ENCODE data around the gene DAGLB. TPM values are rescaled to one million over a fixed set of nuclear protein-coding genes. Genes with fewer than 3 reads are reported as not detected.

The DAGLB gene
- total RNA-seq, 2 experiments from 2014 or later = 22.0 to 22.9 TPM

DNA sequence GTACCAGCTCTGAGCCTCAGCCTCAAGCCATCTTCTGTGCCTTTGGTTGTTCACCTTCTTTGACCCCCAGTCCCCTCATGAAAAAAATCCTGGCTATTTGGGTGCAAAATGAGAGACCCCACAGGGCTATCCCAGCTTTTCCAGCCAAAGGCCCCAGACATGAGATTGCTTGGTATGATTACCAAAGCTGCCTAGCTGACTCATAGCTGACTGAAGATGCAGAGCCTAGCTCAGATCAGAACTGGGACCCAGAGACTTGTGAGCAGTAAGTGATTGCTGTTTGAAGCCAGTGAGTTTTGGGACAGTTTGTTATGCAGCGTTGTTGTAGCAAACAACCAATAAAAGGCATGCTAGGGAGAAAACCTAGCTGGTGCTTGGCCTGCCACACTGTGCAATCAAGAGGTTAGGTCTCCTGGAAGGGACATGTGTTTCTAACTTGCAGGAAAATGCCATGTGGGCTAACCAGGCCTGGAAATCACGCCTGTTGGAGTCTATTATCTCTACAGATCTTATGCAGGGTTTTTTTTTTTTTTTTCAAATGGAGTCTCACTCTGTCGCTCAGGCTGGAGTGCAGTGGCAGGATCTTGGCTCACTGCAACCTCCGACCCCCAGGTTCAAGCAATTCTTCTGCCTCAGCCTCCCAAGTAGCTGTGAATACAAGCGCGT, 48.0 kb upstream of the DAGLB start:
- POLR2A ChIA-PET = no interaction called here
- H3K36me3 ChIP-seq (ENCODE audit: insufficient read depth, low read length) = no peaks in the 10 kb centered on the region
- ATAC-seq (ENCODE audit: poor library complexity) (no peak), DNase-seq (no peak)
- TF ChIP-seq CTCF (IDR thresholded peaks at IDR 0.05) = no peak
- Mint-ChIP-seq H3K4me3 (no peak overlapping the region), H3K9me3 (no peaks in the 10 kb centered on the region), H3K27me3 (peaks cover 5% of the 10 kb centered on the region), H3K4me1 (ENCODE audit: low read depth) (no peaks in the 10 kb centered on the region), H3K36me3 (ENCODE audit: low read depth) (no peaks in the 10 kb centered on the region), H3K27ac (no peak overlapping the region)
- no peaks in the 10 kb centered on the region for H3K9me3 ChIP-seq (ENCODE audit: control insufficient read depth in 1 of 2, insufficient read depth in 1 of 2, low read length in 2 of 2)
- no peaks in the 10 kb centered on the region for H3K27me3 ChIP-seq (ENCODE audit: control insufficient read depth in 1 of 2, insufficient read depth in 2 of 2, low read length in 2 of 2)
- no peak overlapping the region for H3K4me3 ChIP-seq (ENCODE audit: low read length)
- no peaks in the 10 kb centered on the region for H3K4me1 ChIP-seq (ENCODE audit: insufficient read depth, low read length)
- CTCF ChIA-PET = interaction anchor here (1.0 kb wide), 1 partner anchor 17 kb away, joined by 3 read pairs; no protein-coding TSS in a partner anchor
- H3K27ac ChIP-seq (ENCODE audit: low read depth in 1 of 2, low read length in 2 of 2) = no peak overlapping the region
- intact Hi-C loops (cut with DNase I, micrococcal nuclease) = no loop called here

- intact Hi-C loops (cut with DNase I, micrococcal nuclease) = no loop called here
Measured at GRCh38 chr7:6494365-6494764, 46.6 kb upstream of the DAGLB start.

GRCh38 chr7:6491194-6491593, 43.4 kb upstream of the DAGLB start:
- CTCF ChIA-PET = no interaction called here
- no peak overlapping the region for H3K4me3 ChIP-seq (ENCODE audit: low read length)
- Mint-ChIP-seq H3K27me3 (peaks cover 5% of the 10 kb centered on the region), H3K9me3 (no peaks in the 10 kb centered on the region), H3K27ac (no peak overlapping the region), H3K4me1 (ENCODE audit: low read depth) (no peaks in the 10 kb centered on the region), H3K4me3 (no peak overlapping the region), H3K36me3 (ENCODE audit: low read depth) (no peaks in the 10 kb centered on the region)
- intact Hi-C loops (cut with DNase I, micrococcal nuclease) = no loop called here
- no peak for DNase-seq
- ATAC-seq (ENCODE audit: poor library complexity) = no peak
- no peaks in the 10 kb centered on the region for H3K9me3 ChIP-seq (ENCODE audit: control insufficient read depth in 1 of 2, insufficient read depth in 1 of 2, low read length in 2 of 2)
- H3K27ac ChIP-seq (ENCODE audit: low read depth in 1 of 2, low read length in 2 of 2) = no peak overlapping the region
- TF ChIP-seq CTCF (IDR thresholded peaks at IDR 0.05) = no peak
- POLR2A ChIA-PET = no interaction called here
- H3K27me3 ChIP-seq (ENCODE audit: control insufficient read depth in 1 of 2, insufficient read depth in 2 of 2, low read length in 2 of 2) = no peaks in the 10 kb centered on the region
- no peaks in the 10 kb centered on the region for H3K36me3 ChIP-seq (ENCODE audit: insufficient read depth, low read length)
- H3K4me1 ChIP-seq (ENCODE audit: insufficient read depth, low read length) = no peaks in the 10 kb centered on the region

More at GRCh38 chr7:6494365-6494764, 46.6 kb upstream of the DAGLB start:
- POLR2A ChIA-PET = no interaction called here
- no peak for TF ChIP-seq CTCF (IDR thresholded peaks at IDR 0.05)
- Histone ChIP-seq H3K9me3 (ENCODE audit: control insufficient read depth in 1 of 2, insufficient read depth in 1 of 2, low read length in 2 of 2) (no peaks in the 10 kb centered on the region), H3K36me3 (ENCODE audit: insufficient read depth, low read length) (no peaks in the 10 kb centered on the region), H3K27me3 (ENCODE audit: control insufficient read depth in 1 of 2, insufficient read depth in 2 of 2, low read length in 2 of 2) (no peaks in the 10 kb centered on the region), H3K27ac (ENCODE audit: low read depth in 1 of 2, low read length in 2 of 2) (no peak overlapping the region), H3K4me1 (ENCODE audit: insufficient read depth, low read length) (no peaks in the 10 kb centered on the region), H3K4me3 (ENCODE audit: low read length) (no peak overlapping the region)
- H3K4me1 Mint-ChIP-seq (ENCODE audit: low read depth) = no peaks in the 10 kb centered on the region
- no peak for ATAC-seq (ENCODE audit: poor library complexity)
- no peak overlapping the region for H3K4me3 Mint-ChIP-seq
- CTCF ChIA-PET = no interaction called here
- H3K9me3 Mint-ChIP-seq = no peaks in the 10 kb centered on the region
- DNase-seq = no peak
- H3K27ac Mint-ChIP-seq = no peak overlapping the region
- no peaks in the 10 kb centered on the region for H3K36me3 Mint-ChIP-seq (ENCODE audit: low read depth)
- H3K27me3 Mint-ChIP-seq = peaks cover 5% of the 10 kb centered on the region
